Astrocyte (in vitro differentiated cells and primary cell): ENCODE results near the gene DMRTC1. TPM values are rescaled to one million over a fixed set of nuclear protein-coding genes. Genes with fewer than 3 reads are reported as not detected.
"Not testable (repeated sequence)": the region's sequence is repeated elsewhere in the genome, so short reads cannot be mapped to it uniquely, and the experiment has no call there.

Experiments used
- DNase-seq: peaks from one replicate; pipeline ENCODE4 v3.0.0-alpha.2; 2010; ENCODE audit warnings: low read depth
- FAIRE-seq: peaks from 2 replicates; lab custom pipeline; 2011; peaks lifted over from hg19 to GRCh38; lab: Jason Lieb, UNC
- H2AFZ ChIP-seq: 2 replicates; pipeline ENCODE4 v1.6.0; 2012; ENCODE audit warnings: low read depth, low read length, inconsistent platforms
- H3K27ac ChIP-seq: 2 replicates; pipeline ENCODE4 v1.5.1; 2011; ENCODE audit warnings: low read depth, low read length, inconsistent platforms
- H3K27me3 ChIP-seq: 2 replicates; pipeline ENCODE4 v1.6.0; 2011; ENCODE audit warnings: low read length, inconsistent platforms; ENCODE audit not compliant: insufficient read depth
- H3K36me3 ChIP-seq: 2 replicates; pipeline ENCODE4 v1.5.1; 2011; ENCODE audit warnings: low read length, inconsistent platforms; ENCODE audit not compliant: insufficient read depth
- H3K4me1 ChIP-seq: 2 replicates; pipeline ENCODE4 v1.5.1; 2011; ENCODE audit warnings: low read length, inconsistent platforms; ENCODE audit not compliant: insufficient read depth
- H3K4me2 ChIP-seq: 2 replicates; pipeline ENCODE4 v1.6.0; 2012; ENCODE audit warnings: low read length, inconsistent platforms
- H3K4me3 ChIP-seq: 2 replicates; pipeline ENCODE4 v1.5.1; 2011; ENCODE audit warnings: low read depth, mild to moderate bottlenecking, low read length, inconsistent platforms; ENCODE audit not compliant: insufficient read depth
- H3K79me2 ChIP-seq: 2 replicates; pipeline ENCODE4 v1.6.0; 2012; ENCODE audit warnings: mild to moderate bottlenecking, low read length, inconsistent platforms; ENCODE audit not compliant: insufficient read depth
- H3K9ac ChIP-seq: 2 replicates; pipeline ENCODE4 v1.6.0; 2012; ENCODE audit warnings: mild to moderate bottlenecking, low read length, inconsistent platforms
- H3K9me3 ChIP-seq: 2 replicates; pipeline ENCODE4 v1.5.1; 2012; ENCODE audit warnings: low read depth, mild to moderate bottlenecking, low read length, inconsistent platforms; ENCODE audit not compliant: insufficient read depth
- H4K20me1 ChIP-seq: 2 replicates; pipeline ENCODE4 v1.6.0; 2012; ENCODE audit warnings: low read length, inconsistent platforms; ENCODE audit not compliant: insufficient read depth
- H3K27ac Mint-ChIP-seq: one replicate; pipeline ENCODE4 v1.8.0; 2021; ENCODE audit warnings: mild to moderate bottlenecking, mixed read lengths; ENCODE audit not compliant: unreplicated experiment
- H3K27me3 Mint-ChIP-seq: one replicate; pipeline ENCODE4 v1.8.0; 2021; ENCODE audit warnings: low read depth, mixed read lengths; ENCODE audit not compliant: unreplicated experiment
- H3K36me3 Mint-ChIP-seq: one replicate; pipeline ENCODE4 v1.8.0; 2021; ENCODE audit warnings: low read depth, mixed read lengths; ENCODE audit not compliant: unreplicated experiment
- H3K4me1 Mint-ChIP-seq: one replicate; pipeline ENCODE4 v1.8.0; 2021; ENCODE audit warnings: low read depth, mixed read lengths; ENCODE audit not compliant: unreplicated experiment
- H3K4me3 Mint-ChIP-seq: one replicate; pipeline ENCODE4 v1.8.0; 2021; ENCODE audit warnings: mild to moderate bottlenecking, moderate library complexity, mixed read lengths; ENCODE audit not compliant: unreplicated experiment
- H3K9me3 Mint-ChIP-seq: one replicate; pipeline ENCODE4 v1.8.0; 2021; ENCODE audit warnings: mild to moderate bottlenecking, mixed read lengths; ENCODE audit not compliant: unreplicated experiment
- total RNA-seq: library from RNA; stranded (reverse); gene quantifications from 2 replicates; pipeline ENCODE4 v1.2.1, GENCODE V29; 2021

The DMRTC1 gene
- total RNA-seq, 1 donor from 2014 or later = not detected

DNA sequence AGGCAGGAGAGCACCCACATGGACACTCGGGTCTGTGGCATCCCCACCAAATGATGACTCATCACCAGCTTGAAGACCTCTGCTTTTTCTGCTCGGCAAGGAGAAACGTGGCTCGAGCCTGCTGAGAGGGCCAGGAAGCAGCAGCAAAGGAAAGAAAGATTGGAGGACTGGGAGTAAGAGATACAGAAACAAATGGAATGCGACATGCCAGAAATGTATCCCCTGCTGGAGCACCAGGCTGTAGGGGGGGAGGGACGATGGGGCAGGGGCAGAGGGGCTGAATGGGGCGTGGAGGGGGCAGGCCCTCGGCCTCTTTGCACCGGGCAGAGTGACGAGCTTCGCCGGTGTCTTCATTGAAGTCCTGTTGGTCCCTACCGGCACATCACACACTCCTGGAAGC, 31.3 kb downstream of the DMRTC1 start, which contains the start of gene FAM236C:
Gene FAM236C, plus strand, starts transcription at position 301 of the 400 bp plus-strand sequence. CDS start 100 bp downstream, outside the sequence.
- DNase-seq, H3K27ac ChIP-seq, H3K9me3 Mint-ChIP-seq, H2AFZ ChIP-seq, H3K36me3 ChIP-seq, H3K4me2 ChIP-seq, H3K4me3 ChIP-seq, H3K4me3 Mint-ChIP-seq, H3K27ac Mint-ChIP-seq, H4K20me1 ChIP-seq, H3K4me1 Mint-ChIP-seq, H3K4me1 ChIP-seq, FAIRE-seq, H3K79me2 ChIP-seq, H3K36me3 Mint-ChIP-seq, H3K27me3 Mint-ChIP-seq, H3K9me3 ChIP-seq, H3K9ac ChIP-seq, H3K27me3 ChIP-seq: not testable (repeated sequence)

DNA sequence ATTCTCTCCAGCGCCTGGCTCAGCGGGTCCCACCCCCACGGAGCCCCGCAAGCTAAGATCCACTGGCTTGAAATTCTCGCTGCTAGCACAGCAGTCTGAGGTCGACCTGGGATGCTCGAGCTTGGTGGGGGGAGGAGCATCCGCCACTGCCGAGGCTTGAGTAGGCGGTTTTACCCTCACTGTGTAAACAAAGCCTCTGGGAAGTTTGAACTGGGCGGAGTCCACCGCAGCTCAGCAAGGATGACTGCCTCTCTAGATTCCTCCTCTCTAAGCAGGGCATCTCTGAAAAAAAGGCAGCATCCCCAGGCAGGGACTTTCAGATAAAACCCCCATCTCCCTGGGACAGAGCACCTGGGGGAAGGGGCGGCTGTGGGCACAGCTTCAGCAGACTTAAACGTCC, 53.9 kb downstream of the DMRTC1 start:
- H3K27me3 Mint-ChIP-seq, H3K9me3 ChIP-seq, H3K4me1 ChIP-seq, H3K27ac Mint-ChIP-seq, H3K79me2 ChIP-seq, DNase-seq, H3K27ac ChIP-seq, H3K4me1 Mint-ChIP-seq, H3K9me3 Mint-ChIP-seq, FAIRE-seq, H4K20me1 ChIP-seq, H3K36me3 ChIP-seq, H3K4me3 Mint-ChIP-seq, H3K4me2 ChIP-seq, H2AFZ ChIP-seq, H3K9ac ChIP-seq, H3K36me3 Mint-ChIP-seq, H3K4me3 ChIP-seq, H3K27me3 ChIP-seq: not testable (repeated sequence)

DNA sequence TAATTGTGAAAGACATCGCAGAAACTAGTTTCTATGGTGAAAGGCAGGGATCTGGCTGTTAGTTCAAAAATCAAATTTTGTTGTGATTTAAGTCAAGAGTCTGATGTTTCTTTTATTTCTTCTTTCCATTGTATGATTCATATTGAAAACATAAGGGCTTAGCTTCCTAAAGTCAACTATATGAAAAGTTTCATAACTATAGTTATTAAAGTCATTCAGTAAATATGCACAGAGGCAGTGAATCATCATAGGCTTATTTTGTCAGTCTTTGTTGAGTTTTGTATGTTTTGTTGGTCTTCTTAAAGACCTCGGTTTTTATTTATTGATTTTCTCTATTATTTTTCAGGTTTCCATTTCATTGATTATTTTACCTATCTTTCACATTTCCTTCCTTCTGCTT, 60.7 kb downstream of the DMRTC1 start:
- H3K36me3 ChIP-seq, H3K79me2 ChIP-seq, H2AFZ ChIP-seq, H3K4me3 Mint-ChIP-seq, H3K9ac ChIP-seq, H3K27me3 Mint-ChIP-seq, H3K4me2 ChIP-seq, H3K36me3 Mint-ChIP-seq, H3K9me3 Mint-ChIP-seq, H3K27me3 ChIP-seq, H3K4me3 ChIP-seq, H3K4me1 ChIP-seq, H3K4me1 Mint-ChIP-seq, H3K9me3 ChIP-seq, H3K27ac ChIP-seq, DNase-seq, H3K27ac Mint-ChIP-seq, H4K20me1 ChIP-seq: not testable (repeated sequence)
- peak; percentile 95 for FAIRE-seq

DNA sequence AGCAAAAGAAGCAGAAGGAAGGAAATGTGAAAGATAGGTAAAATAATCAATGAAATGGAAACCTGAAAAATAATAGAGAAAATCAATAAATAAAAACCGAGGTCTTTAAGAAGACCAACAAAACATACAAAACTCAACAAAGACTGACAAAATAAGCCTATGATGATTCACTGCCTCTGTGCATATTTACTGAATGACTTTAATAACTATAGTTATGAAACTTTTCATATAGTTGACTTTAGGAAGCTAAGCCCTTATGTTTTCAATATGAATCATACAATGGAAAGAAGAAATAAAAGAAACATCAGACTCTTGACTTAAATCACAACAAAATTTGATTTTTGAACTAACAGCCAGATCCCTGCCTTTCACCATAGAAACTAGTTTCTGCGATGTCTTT, 106.1 kb downstream of the DMRTC1 start:
- not testable (repeated sequence) for H2AFZ ChIP-seq, H3K4me2 ChIP-seq, H3K9me3 ChIP-seq, H3K4me1 ChIP-seq, H3K4me3 ChIP-seq, H3K9ac ChIP-seq, H3K27ac Mint-ChIP-seq, H3K4me1 Mint-ChIP-seq, H3K27me3 Mint-ChIP-seq, H3K36me3 ChIP-seq, H3K27me3 ChIP-seq, FAIRE-seq, H3K79me2 ChIP-seq, H4K20me1 ChIP-seq, H3K27ac ChIP-seq, H3K4me3 Mint-ChIP-seq, H3K9me3 Mint-ChIP-seq, DNase-seq, H3K36me3 Mint-ChIP-seq

DNA sequence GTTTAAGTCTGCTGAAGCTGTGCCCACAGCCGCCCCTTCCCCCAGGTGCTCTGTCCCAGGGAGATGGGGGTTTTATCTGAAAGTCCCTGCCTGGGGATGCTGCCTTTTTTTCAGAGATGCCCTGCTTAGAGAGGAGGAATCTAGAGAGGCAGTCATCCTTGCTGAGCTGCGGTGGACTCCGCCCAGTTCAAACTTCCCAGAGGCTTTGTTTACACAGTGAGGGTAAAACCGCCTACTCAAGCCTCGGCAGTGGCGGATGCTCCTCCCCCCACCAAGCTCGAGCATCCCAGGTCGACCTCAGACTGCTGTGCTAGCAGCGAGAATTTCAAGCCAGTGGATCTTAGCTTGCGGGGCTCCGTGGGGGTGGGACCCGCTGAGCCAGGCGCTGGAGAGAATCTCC, 112.9 kb downstream of the DMRTC1 start:
- not testable (repeated sequence) for H3K4me1 ChIP-seq, DNase-seq, H3K36me3 Mint-ChIP-seq, H3K4me1 Mint-ChIP-seq, H3K27me3 Mint-ChIP-seq, H3K79me2 ChIP-seq, H4K20me1 ChIP-seq, H3K27me3 ChIP-seq, H3K4me3 ChIP-seq, FAIRE-seq, H3K9me3 Mint-ChIP-seq, H3K4me2 ChIP-seq, H3K27ac ChIP-seq, H3K9me3 ChIP-seq, H3K4me3 Mint-ChIP-seq, H2AFZ ChIP-seq, H3K27ac Mint-ChIP-seq, H3K9ac ChIP-seq, H3K36me3 ChIP-seq
